ENCODE data around the gene COLEC12. TPM values are rescaled to one million over a fixed set of nuclear protein-coding genes. Genes with fewer than 3 reads are reported as not detected.

COLEC12 gene
- total and polyA plus RNA-seq, 2 experiments from 2014 or later: 61.1 to 69.0 TPM

DNA sequence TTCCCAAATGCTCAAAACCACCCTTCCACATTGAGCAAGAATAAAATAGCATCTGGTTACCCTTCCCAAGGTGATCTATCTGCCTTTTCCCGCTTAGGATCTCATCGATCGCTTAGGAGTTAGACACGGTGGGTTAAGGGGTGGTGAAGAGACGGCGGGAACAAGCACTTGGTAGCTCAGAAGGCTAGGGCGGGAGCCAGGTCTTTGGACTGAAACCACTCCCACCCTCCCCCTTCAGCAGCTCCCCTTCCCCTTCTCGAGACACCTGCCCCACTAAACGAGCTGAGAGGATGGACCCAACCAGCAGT, 233.2 kb downstream of the COLEC12 start:
- Histone ChIP-seq H3K36me3 (peaks cover 14% of the 10 kb centered on the region), H3K27me3 (no peaks in the 10 kb centered on the region), H3K27ac (peak overlapping the region; percentile 90), H3K4me1 (ENCODE audit: low read depth) (peaks cover 5% of the 10 kb centered on the region), H3K4me3 (peak overlapping the region; percentile 67), H3K9me3 (ENCODE audit: low read depth) (no peaks in the 10 kb centered on the region)
- peak in 1 of 2 donors; percentile 59 for DNase-seq (ENCODE audit: low read depth in 1 of 2, low spot score in 1 of 2)
- no peak for TF ChIP-seq CTCF (IDR thresholded peaks at IDR 0.05; ENCODE audit: low read depth, low read length)

Other genes starting within 250 kb of the COLEC12 start
- gene THOC1, start 232.7 kb downstream of the COLEC12 start, total RNA-seq: 37.0 and 88.5 TPM in 2 replicates
- gene THOC1, start 232.7 kb downstream of the COLEC12 start, polyA plus RNA-seq: 46.2 and 76.9 TPM in 2 replicates
- not detected in 2 replicates for gene CETN1, start 79.7 kb upstream of the COLEC12 start, total RNA-seq
- gene CETN1, start 79.7 kb upstream of the COLEC12 start, polyA plus RNA-seq: not detected in 2 replicates
- 1.7 and 9.9 TPM in 2 replicates for gene CLUL1, start 96.3 kb upstream of the COLEC12 start, total RNA-seq
- gene CLUL1, start 96.3 kb upstream of the COLEC12 start, polyA plus RNA-seq: 0.21 and 3.1 TPM in 2 replicates
- 55.5 and 86.5 TPM in 2 replicates for gene TYMS, start 157.0 kb upstream of the COLEC12 start, total RNA-seq
- 177 and 231 TPM in 2 replicates for gene TYMS, start 157.0 kb upstream of the COLEC12 start, polyA plus RNA-seq
- gene ENOSF1, start 211.9 kb upstream of the COLEC12 start, total RNA-seq: 35.2 and 66.7 TPM in 2 replicates
- 72.0 and 72.9 TPM in 2 replicates for gene ENOSF1, start 211.9 kb upstream of the COLEC12 start, polyA plus RNA-seq